ENCODE results near the gene GRHL3.
A peak's percentile ranks its signal among the peaks of the same experiment; 100 is the strongest.

Gene GRHL3

GRCh38 chr1:24294228-24294672 lies 24.9 kb upstream of the GRHL3 start:
- H3K36me3 ChIP-seq (ENCODE audit: insufficient read depth, low read length): no peaks in the 10 kb centered on the region
- peak overlapping the region; percentile 50 for H3K9ac ChIP-seq (ENCODE audit: low read depth, low read length)

GRCh38 chr1:24294716-24295371 lies 24.3 kb upstream of the GRHL3 start:
- peaks cover 6% of the 10 kb centered on the region for H3K27me3 ChIP-seq (ENCODE audit: control insufficient read depth, insufficient read depth, low read length)

More at GRCh38 chr1:24294228-24294672, 24.9 kb upstream of the GRHL3 start:
- peaks cover 6% of the 10 kb centered on the region for H3K27me3 ChIP-seq (ENCODE audit: control insufficient read depth, insufficient read depth, low read length)
- peak overlapping the region; percentile 44 for H3K4me3 ChIP-seq (ENCODE audit: low read length)
- peaks cover 37% of the 10 kb centered on the region for H3K4me1 ChIP-seq (ENCODE audit: control insufficient read depth, insufficient read depth, low read length)
- H3K4me2 ChIP-seq (ENCODE audit: low read length): peak overlapping the region; percentile 67
- H3K9me3 ChIP-seq (replicated peaks; ENCODE audit: low read length): no peaks in the 10 kb centered on the region

GRCh38 chr1:24295535-24295934 lies 23.6 kb upstream of the GRHL3 start:
- Histone ChIP-seq H3K4me3 (ENCODE audit: low read length) (no peak overlapping the region), H3K9ac (ENCODE audit: low read depth, low read length) (no peak overlapping the region), H3K27me3 (ENCODE audit: control insufficient read depth, insufficient read depth, low read length) (peaks cover 6% of the 10 kb centered on the region), H3K4me1 (ENCODE audit: control insufficient read depth, insufficient read depth, low read length) (peaks cover 24% of the 10 kb centered on the region), H3K36me3 (ENCODE audit: insufficient read depth, low read length) (no peaks in the 10 kb centered on the region), H3K9me3 (replicated peaks; ENCODE audit: low read length) (no peaks in the 10 kb centered on the region), H3K4me2 (ENCODE audit: low read length) (no peak overlapping the region)

More at GRCh38 chr1:24294716-24295371, 24.3 kb upstream of the GRHL3 start:
- Histone ChIP-seq H3K36me3 (ENCODE audit: insufficient read depth, low read length) (no peaks in the 10 kb centered on the region), H3K4me3 (ENCODE audit: low read length) (no peak overlapping the region), H3K9ac (ENCODE audit: low read depth, low read length) (peak overlapping the region; percentile 50), H3K9me3 (replicated peaks; ENCODE audit: low read length) (no peaks in the 10 kb centered on the region), H3K4me2 (ENCODE audit: low read length) (peak overlapping the region; percentile 67), H3K4me1 (ENCODE audit: control insufficient read depth, insufficient read depth, low read length) (peaks cover 31% of the 10 kb centered on the region)

GRCh38 chr1:24297187-24297851 lies 21.8 kb upstream of the GRHL3 start:
- peaks cover 14% of the 10 kb centered on the region for H3K27me3 ChIP-seq (ENCODE audit: control insufficient read depth, insufficient read depth, low read length)
- H3K4me2 ChIP-seq (ENCODE audit: low read length): no peak overlapping the region
- no peaks in the 10 kb centered on the region for H3K9me3 ChIP-seq (replicated peaks; ENCODE audit: low read length)
- no peaks in the 10 kb centered on the region for H3K36me3 ChIP-seq (ENCODE audit: insufficient read depth, low read length)
- no peak overlapping the region for H3K4me3 ChIP-seq (ENCODE audit: low read length)
- no peak overlapping the region for H3K9ac ChIP-seq (ENCODE audit: low read depth, low read length)
- H3K4me1 ChIP-seq (ENCODE audit: control insufficient read depth, insufficient read depth, low read length): peaks cover 27% of the 10 kb centered on the region

GRCh38 chr1:24297852-24298232 lies 21.3 kb upstream of the GRHL3 start:
- Histone ChIP-seq H3K4me3 (ENCODE audit: low read length) (no peak overlapping the region), H3K9me3 (replicated peaks; ENCODE audit: low read length) (no peaks in the 10 kb centered on the region), H3K9ac (ENCODE audit: low read depth, low read length) (no peak overlapping the region), H3K4me2 (ENCODE audit: low read length) (no peak overlapping the region), H3K36me3 (ENCODE audit: insufficient read depth, low read length) (no peaks in the 10 kb centered on the region), H3K4me1 (ENCODE audit: control insufficient read depth, insufficient read depth, low read length) (peaks cover 27% of the 10 kb centered on the region), H3K27me3 (ENCODE audit: control insufficient read depth, insufficient read depth, low read length) (peaks cover 18% of the 10 kb centered on the region)

- Histone ChIP-seq H3K4me1 (ENCODE audit: control insufficient read depth, insufficient read depth, low read length) (peaks cover 26% of the 10 kb centered on the region), H3K36me3 (ENCODE audit: insufficient read depth, low read length) (no peaks in the 10 kb centered on the region), H3K9ac (ENCODE audit: low read depth, low read length) (no peak overlapping the region), H3K9me3 (replicated peaks; ENCODE audit: low read length) (no peaks in the 10 kb centered on the region), H3K4me2 (ENCODE audit: low read length) (no peak overlapping the region), H3K4me3 (ENCODE audit: low read length) (no peak overlapping the region), H3K27me3 (ENCODE audit: control insufficient read depth, insufficient read depth, low read length) (peaks cover 18% of the 10 kb centered on the region)
Measured at GRCh38 chr1:24298606-24299005, 20.6 kb upstream of the GRHL3 start.

GRCh38 chr1:24299901-24300300 lies 19.3 kb upstream of the GRHL3 start:
- Histone ChIP-seq H3K4me2 (ENCODE audit: low read length) (no peak overlapping the region), H3K4me3 (ENCODE audit: low read length) (no peak overlapping the region), H3K4me1 (ENCODE audit: control insufficient read depth, insufficient read depth, low read length) (peaks cover 15% of the 10 kb centered on the region), H3K27me3 (ENCODE audit: control insufficient read depth, insufficient read depth, low read length) (peaks cover 26% of the 10 kb centered on the region), H3K9me3 (replicated peaks; ENCODE audit: low read length) (no peaks in the 10 kb centered on the region), H3K9ac (ENCODE audit: low read depth, low read length) (no peak overlapping the region), H3K36me3 (ENCODE audit: insufficient read depth, low read length) (no peaks in the 10 kb centered on the region)

- H3K4me1 ChIP-seq (ENCODE audit: control insufficient read depth, insufficient read depth, low read length): peaks cover 6% of the 10 kb centered on the region
- no peak overlapping the region for H3K4me2 ChIP-seq (ENCODE audit: low read length)
- H3K36me3 ChIP-seq (ENCODE audit: insufficient read depth, low read length): no peaks in the 10 kb centered on the region
- H3K4me3 ChIP-seq (ENCODE audit: low read length): no peak overlapping the region
- H3K9ac ChIP-seq (ENCODE audit: low read depth, low read length): no peak overlapping the region
- no peaks in the 10 kb centered on the region for H3K9me3 ChIP-seq (replicated peaks; ENCODE audit: low read length)
- H3K27me3 ChIP-seq (ENCODE audit: control insufficient read depth, insufficient read depth, low read length): peaks cover 34% of the 10 kb centered on the region
Measured at GRCh38 chr1:24300971-24301784, 18.0 kb upstream of the GRHL3 start.

GRCh38 chr1:24301785-24302175 lies 17.4 kb upstream of the GRHL3 start:
- Histone ChIP-seq H3K4me1 (ENCODE audit: control insufficient read depth, insufficient read depth, low read length) (peaks cover 6% of the 10 kb centered on the region), H3K9ac (ENCODE audit: low read depth, low read length) (no peak overlapping the region), H3K27me3 (ENCODE audit: control insufficient read depth, insufficient read depth, low read length) (peaks cover 35% of the 10 kb centered on the region), H3K4me3 (ENCODE audit: low read length) (no peak overlapping the region), H3K9me3 (replicated peaks; ENCODE audit: low read length) (no peaks in the 10 kb centered on the region), H3K4me2 (ENCODE audit: low read length) (no peak overlapping the region), H3K36me3 (ENCODE audit: insufficient read depth, low read length) (no peaks in the 10 kb centered on the region)

- Histone ChIP-seq H3K4me2 (ENCODE audit: low read length) (no peak overlapping the region), H3K36me3 (ENCODE audit: insufficient read depth, low read length) (no peaks in the 10 kb centered on the region), H3K4me1 (ENCODE audit: control insufficient read depth, insufficient read depth, low read length) (peaks cover 6% of the 10 kb centered on the region), H3K9ac (ENCODE audit: low read depth, low read length) (no peak overlapping the region), H3K4me3 (ENCODE audit: low read length) (no peak overlapping the region), H3K27me3 (ENCODE audit: control insufficient read depth, insufficient read depth, low read length) (peaks cover 31% of the 10 kb centered on the region), H3K9me3 (replicated peaks; ENCODE audit: low read length) (no peaks in the 10 kb centered on the region)
Measured at GRCh38 chr1:24302209-24302611, 16.9 kb upstream of the GRHL3 start.

GRCh38 chr1:24303600-24303999 lies 15.6 kb upstream of the GRHL3 start:
- Histone ChIP-seq H3K9ac (ENCODE audit: low read depth, low read length) (no peak overlapping the region), H3K9me3 (replicated peaks; ENCODE audit: low read length) (no peaks in the 10 kb centered on the region), H3K4me2 (ENCODE audit: low read length) (no peak overlapping the region), H3K4me3 (ENCODE audit: low read length) (no peak overlapping the region), H3K4me1 (ENCODE audit: control insufficient read depth, insufficient read depth, low read length) (peaks cover 6% of the 10 kb centered on the region), H3K27me3 (ENCODE audit: control insufficient read depth, insufficient read depth, low read length) (peaks cover 30% of the 10 kb centered on the region), H3K36me3 (ENCODE audit: insufficient read depth, low read length) (no peaks in the 10 kb centered on the region)
